Ramos (cell line): Measurements from ENCODE around the gene GPANK1.

ENCODE experiments used
- in situ Hi-C: fragments of 300-500 bp; cut with MboI; formaldehyde crosslinking; loops from one replicate; pipeline ENCODE4 v1.14.3; 2022; ENCODE audit warnings: low sequenced_read_pairs; ENCODE audit not compliant: unreplicated experiment

Gene GPANK1

DNA sequence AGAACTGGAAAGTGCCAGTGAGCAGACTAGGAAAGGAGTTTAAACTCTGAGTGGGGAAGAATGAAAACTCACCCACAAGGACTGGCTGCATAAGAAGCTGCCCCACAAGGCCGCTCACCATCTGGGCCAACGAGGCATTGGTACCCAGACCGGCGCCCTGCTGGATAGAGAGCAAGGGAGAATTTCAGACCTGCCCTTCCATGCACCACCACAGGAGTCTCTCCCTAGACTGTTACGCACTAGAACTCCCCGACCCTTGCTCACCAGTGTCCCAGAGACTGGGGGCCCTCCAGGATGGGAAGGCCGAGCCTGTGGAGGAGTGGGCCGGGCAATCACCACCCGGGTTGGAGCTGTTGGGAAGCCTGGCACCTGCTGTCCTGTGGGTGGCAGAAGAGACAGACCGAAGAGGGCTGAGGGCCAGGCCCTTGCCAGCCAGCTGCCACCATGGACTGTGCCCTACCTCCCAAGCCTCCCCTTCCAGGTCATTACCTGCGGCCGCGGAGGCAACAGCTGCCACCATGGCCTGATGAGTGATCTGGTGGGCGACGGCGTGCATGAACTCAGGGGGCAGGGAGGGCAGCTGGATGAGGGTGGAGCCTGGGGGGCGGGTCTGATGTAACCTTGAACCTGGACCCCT lies 20.9 kb downstream of the GPANK1 start:
- in situ Hi-C loops = no loop called here

DNA sequence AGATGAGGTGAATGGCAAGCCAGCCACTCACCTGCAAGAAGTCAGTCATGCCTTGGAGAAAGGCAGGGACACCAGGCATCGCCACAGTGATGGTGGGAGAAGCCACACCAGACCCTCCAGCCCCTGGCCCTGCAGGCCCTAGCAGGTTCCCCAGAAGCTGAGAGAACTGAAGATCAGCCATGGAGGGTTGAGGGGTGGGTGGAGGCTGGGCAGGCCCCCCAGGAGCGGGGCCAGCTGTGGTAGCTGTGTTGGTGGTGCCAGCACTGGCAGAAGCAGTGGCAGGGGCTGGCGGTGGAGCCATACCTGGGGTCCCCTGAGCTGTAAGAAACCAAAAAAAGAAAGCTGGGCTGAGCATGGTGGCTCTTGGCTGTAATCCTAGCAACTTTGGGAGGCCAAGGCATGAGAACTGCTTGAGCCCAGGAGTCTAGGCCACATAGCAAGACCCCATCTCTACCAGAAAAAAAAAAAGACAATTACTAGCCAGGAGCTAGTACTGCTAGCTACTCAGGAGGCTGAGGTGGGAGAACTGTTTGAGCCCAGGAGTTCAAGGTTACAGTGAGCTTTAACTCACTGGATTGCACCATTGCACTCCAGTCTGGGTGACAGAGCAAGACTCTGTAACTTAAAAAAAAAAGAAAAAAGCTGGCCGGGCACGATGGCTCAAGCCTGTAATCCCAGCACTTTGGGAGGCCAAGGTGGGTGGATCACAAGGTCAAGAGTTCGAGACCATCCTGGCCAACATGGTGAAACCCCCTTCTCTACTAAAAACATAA lies 21.8 kb downstream of the GPANK1 start:
- in situ Hi-C loops = no loop called here

DNA sequence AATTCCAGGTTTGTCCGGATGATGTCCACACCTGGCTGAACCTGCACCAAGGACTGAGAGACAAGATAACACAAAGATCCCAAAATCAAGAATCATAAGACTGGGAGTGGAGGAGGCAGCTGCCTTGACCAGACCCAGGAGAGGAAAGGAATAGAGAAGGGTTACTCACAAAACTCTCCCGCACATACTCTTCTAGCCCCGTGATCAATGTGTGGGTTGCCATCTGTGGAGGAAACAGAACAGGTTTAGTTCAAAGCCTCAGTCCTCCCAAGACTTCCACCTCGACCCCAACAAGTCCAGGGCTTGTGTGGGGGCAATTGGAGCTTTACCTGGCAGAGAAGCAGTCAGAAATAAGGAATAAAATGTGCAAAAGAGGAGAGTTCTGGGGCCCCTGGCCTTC lies 23.4 kb downstream of the GPANK1 start:
- in situ Hi-C loops = no loop called here

DNA sequence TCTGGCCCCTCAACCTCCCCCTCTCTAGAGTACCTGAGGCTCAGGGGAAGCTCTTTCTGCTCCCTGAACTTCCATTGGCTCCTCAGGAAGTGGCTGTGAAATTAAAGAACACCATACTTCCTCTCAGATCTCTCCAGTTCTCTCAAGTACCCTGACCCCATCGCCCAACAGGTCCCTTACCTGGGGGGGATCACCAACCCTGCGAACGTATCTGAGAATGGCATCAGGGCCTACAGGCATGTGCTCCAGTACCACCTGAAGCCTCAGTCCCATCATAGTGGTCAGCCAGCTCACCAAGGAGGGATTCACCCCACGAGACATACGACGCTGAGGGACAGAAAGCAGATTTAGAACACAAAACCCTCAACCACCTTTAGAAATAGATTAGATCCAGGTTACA lies 24.2 kb downstream of the GPANK1 start:
- in situ Hi-C loops = no loop called here

DNA sequence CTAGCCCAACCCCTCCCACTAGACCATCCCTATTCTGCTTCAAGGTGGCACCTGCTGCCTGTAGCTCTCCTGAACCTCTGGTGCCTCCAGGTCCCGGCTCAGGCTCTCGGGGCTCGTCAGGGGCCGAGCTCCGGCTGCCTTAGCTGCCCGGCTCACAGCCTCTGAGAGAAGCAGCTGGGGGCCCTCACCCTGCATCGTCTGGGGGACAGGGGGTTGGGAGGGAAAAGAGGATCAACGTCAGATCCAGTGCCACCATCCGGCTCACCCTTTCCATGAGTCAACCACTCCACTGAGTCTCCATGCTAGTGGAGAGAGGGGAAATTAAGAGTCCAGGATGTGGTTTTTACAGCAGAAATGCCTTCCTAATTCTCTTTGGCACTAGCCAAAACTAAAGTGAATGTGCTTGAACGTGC lies 25.3 kb downstream of the GPANK1 start:
- in situ Hi-C loops = no loop called here

DNA sequence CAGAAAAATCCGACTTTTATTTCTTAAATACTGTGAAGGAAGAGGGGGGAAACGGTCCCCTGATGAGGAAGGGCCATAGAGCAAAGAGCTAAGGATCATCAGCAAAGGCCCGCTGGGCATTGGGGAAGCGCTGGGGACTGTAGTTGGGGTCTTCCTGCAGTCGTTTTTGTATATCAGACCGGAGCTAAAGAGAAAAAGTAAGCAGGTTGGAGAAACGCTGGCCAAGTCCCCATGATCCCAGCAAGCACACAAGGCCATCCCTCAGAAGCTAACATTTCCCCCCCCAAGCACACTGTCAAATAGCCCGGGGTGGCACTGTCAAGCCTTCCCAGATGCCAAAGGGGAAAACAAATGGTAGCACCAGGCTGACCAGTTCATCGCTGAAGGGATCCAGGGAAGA lies 25.8 kb downstream of the GPANK1 start:
- in situ Hi-C loops = no loop called here

DNA sequence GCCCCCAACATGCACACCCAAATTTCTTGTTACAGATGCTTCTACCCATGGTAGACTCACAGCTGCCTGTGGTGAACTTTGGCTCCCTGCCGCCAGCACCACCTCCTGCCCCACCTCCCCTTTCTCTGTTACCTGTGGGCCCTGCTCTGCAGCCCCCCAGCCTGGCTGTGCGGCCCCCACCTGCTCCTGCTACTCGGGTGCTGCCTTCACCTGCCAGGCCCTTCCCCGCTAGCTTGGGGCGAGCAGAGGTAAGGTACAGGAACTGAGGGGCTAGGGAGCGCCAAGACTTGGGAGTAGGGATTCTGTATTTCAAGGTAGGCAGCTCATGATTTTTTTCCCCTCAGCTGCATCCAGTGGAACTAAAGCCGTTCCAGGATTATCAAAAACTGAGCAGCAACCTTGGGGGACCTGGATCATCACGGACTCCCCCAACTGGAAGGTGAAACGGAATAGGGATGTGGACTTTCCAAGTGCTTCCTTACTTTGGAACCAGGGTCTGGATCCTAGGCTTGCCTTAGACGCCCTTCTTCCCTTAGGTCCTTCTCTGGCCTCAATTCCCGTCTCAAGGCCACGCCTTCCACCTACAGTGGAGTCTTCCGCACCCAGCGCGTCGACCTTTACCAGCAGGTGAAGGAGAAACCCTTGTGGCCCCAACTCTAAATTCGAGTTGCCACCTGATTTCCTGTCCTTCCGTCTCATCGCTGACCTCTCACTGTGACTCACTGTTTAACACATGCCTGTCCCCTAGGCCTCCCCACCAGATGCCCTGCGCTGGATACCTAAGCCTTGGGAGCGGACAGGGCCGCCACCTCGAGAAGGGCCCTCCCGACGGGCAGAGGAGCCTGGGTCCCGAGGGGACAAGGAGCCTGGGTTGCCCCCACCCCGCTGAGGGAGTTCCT lies 27.9 kb downstream of the GPANK1 start:
- in situ Hi-C loops = no loop called here

DNA sequence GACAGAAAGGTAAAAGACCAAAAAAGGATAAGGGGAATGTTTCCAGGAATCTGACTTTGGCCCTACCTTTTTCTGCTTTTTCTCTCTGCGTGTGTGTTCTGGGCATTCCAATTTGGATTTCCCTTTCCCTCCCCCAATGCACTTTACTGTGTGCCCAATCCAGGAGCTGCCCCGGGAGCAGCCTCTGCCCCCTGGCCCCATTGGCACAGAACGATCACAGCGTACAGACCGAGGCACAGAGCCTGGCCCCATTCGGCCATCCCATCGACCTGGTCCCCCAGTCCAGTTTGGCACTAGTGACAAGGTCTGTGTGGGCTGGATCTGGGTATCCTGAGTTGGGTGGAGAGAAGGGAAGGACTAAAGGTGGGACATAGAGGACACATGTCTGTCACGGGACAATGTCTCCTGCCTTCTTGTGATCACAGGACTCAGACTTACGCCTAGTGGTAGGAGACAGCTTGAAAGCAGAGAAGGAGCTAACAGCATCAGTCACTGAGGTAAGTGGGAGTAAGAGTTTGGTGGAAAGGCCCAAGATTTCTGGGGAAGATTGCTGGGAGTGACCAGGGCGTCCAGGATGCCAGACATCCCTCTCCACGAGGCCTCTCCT lies 29.7 kb downstream of the GPANK1 start:
- in situ Hi-C loops = no loop called here

DNA sequence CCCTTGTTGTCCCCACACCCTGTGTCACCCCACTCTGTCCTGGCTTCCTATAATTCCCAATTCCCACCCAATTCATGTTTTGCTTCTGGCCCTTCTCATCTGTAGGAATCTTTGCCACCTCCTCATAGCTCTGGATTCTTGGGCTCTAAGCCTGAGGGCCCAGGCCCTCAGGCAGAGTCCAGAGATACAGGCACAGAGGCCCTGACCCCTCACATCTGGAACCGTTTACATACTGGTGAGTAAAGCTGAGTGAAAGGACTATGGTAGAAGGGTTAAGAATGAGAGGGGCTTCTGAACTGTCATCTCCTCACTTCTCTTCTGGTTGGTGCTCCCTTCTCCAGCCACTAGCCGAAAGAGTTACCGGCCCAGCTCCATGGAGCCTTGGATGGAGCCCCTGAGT lies 30.7 kb downstream of the GPANK1 start:
- in situ Hi-C loops = no loop called here

DNA sequence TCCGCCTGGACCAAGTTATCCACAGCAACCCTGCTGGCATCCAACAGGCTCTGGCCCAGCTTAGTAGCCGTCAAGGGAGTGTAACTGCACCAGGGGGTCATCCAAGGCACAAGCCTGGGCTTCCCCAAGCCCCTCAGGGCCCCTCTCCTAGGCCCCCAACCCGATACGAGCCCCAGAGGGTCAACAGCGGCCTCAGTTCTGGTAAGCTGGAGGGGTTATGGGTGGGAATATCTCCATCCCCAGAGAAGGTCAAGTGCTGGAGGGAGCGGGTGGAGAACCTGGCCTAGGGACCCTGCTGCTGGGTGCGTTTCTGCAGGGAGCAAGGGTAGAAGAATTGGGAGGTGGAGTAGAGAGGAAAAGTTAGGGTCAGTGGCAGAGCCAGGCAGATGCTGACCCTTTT lies 31.4 kb downstream of the GPANK1 start:
- in situ Hi-C loops = no loop called here

DNA sequence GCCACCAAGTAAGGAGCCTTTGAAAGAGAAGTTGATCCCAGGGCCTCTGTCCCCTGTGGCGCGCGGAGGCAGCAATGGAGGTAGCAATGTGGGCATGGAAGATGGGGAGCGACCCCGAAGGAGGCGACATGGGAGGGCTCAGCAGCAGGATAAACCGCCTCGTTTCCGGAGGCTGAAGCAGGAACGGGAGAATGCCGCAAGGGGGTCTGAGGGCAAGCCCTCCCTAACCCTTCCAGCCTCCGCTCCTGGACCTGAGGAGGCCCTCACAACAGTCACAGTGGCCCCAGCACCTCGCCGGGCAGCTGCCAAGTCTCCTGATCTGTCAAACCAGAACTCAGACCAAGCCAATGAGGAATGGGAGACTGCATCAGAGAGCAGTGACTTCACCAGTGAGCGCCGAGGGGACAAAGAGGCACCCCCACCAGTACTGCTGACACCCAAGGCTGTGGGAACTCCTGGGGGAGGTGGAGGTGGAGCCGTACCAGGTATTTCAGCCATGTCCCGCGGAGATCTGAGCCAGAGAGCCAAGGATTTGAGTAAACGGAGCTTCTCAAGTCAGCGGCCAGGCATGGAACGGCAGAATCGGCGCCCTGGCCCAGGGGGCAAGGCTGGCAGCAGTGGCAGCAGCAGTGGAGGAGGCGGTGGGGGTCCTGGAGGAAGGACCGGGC lies 32.4 kb downstream of the GPANK1 start:
- in situ Hi-C loops = no loop called here

DNA sequence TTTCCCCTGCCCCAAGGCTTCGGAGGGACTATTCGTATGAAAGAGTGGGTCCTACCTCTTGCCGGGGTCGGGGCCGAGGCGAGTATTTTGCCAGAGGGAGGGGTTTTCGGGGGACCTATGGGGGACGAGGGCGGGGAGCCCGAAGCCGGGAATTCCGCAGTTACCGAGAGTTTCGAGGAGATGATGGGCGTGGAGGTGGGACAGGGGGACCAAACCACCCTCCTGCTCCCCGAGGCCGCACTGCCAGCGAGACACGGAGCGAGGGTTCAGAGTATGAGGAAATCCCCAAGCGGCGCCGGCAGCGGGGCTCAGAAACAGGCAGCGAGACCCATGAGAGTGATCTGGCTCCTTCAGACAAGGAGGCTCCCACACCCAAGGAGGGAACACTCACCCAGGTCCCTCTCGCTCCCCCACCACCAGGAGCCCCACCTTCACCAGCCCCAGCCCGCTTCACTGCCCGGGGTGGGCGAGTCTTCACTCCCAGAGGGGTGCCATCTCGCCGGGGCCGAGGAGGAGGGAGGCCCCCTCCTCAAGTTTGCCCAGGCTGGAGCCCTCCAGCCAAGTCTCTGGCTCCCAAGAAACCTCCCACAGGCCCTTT lies 33.0 kb downstream of the GPANK1 start:
- in situ Hi-C loops = no loop called here

DNA sequence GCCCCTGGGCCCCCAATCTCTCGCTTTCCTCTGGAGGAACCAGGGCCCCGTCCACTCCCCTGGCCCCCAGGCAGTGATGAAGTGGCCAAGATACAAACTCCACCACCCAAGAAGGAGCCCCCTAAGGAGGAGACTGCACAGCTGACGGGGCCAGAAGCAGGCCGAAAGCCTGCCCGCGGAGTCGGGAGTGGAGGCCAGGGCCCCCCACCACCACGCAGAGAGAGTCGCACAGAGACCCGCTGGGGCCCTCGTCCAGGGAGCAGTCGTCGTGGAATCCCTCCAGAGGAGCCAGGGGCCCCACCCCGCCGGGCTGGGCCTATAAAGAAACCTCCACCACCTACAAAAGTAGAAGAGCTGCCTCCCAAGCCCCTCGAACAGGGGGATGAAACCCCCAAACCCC lies 33.6 kb downstream of the GPANK1 start:
- in situ Hi-C loops = no loop called here

DNA sequence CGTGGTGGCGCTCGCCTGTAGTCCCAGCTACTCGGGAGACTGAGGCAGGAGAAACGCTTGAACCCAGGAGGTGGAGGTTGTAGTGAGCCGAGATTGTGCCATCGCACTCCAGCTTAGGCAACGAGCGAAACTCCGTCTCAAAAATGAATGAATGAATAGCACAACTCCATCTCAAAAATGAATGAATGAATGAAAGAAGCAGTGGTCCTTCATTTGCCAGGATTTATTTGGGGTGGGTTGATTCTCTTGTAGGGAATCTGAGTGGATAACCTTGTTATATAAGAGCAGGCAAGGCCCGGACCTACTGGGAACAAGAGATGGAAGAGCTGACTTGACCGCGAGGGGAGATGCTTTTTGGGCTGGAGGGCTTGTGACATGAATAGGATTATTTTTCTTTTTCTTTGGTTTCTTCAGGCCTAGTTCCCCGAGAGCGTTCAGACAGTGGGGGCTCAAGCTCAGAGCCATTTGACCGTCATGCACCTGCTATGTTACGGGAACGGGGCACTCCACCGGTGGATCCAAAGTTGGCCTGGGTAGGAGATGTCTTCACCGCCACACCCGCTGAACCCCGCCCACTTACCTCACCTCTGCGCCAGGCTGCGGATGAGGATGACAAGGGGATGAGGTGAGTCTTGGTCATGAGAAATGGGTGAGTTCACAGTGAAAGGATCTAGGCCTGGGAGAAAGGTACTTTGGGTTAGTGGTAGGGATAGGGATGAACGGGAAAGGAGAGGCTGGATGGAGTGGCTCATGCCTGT lies 34.4 kb downstream of the GPANK1 start:
- in situ Hi-C loops = no loop called here

DNA sequence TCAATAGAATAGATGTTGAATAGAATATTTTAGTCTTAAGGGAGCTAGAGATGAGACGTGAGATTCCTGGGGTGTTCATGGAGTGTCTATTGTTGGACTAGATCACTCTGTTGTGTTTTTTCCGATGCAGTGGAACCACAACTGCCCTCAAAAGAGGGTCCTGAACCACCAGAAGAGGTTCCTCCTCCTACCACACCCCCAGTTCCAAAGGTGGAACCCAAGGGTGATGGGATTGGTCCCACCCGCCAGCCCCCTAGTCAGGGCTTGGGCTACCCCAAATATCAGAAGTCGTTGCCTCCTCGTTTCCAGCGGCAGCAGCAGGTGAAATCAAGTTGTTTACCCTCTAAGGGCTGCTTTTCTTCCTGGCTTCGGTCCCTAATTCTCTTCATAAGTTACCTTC lies 35.8 kb downstream of the GPANK1 start:
- in situ Hi-C loops = no loop called here

DNA sequence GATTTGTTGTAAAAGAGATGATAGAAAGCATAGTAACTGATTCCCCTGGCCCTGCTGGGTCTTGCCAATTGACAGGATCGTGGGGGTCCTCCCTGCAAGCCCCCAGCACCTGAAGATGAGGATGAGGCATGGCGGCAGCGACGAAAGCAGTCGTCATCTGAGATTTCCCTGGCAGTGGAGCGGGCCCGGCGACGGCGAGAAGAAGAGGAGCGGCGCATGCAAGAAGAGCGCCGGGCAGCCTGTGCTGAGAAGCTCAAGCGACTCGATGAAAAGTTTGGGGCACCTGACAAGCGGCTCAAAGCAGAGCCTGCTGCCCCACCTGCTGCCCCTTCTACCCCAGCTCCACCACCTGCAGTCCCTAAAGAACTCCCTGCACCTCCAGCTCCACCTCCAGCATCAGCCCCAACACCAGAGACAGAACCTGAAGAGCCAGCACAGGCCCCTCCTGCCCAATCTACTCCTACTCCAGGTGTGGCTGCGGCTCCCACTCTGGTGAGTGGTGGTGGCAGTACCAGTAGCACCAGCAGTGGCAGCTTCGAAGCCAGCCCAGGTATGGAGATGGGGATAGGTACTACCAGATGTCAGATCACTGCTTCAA lies 37.0 kb downstream of the GPANK1 start:
- in situ Hi-C loops = no loop called here

DNA sequence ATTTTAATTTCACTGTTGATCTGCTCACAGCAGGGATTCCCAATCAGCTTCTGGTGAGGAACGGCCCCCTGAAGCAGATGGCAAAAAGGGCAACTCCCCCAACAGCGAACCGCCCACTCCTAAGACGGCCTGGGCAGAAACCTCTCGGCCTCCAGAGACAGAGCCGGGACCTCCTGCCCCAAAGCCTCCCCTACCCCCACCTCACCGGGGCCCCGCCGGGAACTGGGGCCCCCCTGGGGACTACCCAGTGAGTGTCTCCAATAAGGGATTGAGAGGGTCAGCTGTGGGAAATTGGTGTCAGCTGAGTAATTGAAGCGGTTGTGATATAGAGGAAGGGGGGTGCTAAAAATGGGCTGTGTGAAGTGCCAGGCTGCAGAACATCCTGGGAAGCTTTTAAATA lies 37.8 kb downstream of the GPANK1 start:
- in situ Hi-C loops = no loop called here

DNA sequence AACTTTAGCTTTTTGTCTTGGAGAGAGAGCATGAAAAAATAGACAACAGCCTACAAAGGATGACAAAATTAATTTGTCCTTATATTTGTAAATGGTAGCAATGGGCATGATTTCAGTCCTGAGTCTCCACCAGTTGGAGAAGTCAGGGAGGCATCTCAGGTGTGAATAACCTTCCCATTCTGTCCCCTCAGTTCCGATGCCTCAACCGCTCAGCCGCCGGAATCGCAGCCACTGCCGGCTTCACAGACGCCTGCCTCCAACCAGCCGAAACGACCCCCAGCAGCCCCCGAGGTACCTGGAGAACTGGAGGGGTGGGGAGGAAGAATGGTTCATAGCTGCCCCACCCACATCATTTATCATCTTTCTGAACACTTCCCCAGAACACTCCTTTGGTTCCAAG lies 40.7 kb downstream of the GPANK1 start:
- in situ Hi-C loops = no loop called here

DNA sequence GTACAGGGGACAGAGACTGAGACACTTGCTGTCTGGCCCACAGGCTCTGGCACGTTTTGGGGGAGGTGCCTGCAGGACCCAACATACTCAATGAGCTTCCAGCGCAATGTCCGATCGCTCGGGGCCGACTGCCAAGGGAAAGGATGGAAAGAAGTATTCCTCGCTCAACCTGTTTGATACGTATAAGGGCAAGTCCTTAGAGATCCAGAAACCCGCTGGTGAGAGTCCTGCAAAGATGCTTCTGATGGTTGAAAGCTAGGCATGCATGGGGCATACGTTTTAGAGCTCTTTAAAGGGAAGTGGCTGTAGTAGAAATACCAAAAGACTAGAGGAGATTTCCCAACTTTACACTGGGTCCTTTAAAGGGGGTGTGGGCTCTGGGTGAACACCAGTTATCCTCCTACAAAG lies 42.1 kb downstream of the GPANK1 start:
- in situ Hi-C loops = no loop called here
